K562 (cell line): ENCODE data around the gene GVQW3. TPM values are rescaled to one million over a fixed set of nuclear protein-coding genes. Genes with fewer than 3 reads are reported as not detected.

ENCODE experiments used
- AFF1 ChIP-seq, 2 experiments: fragments of 450-650 bp; IDR thresholded peaks; 2 replicates each; pipeline ENCODE4 v1.6.1; 2018; ENCODE audit warnings: mild to moderate bottlenecking in 2 of 2, low read depth in 1 of 2; ENCODE audit not compliant: partially characterized antibody in 2 of 2
- C11orf30 ChIP-seq: fragments of 450-650 bp; IDR thresholded peaks from 2 replicates; pipeline ENCODE4 v1.6.1; 2016; ENCODE audit warnings: low read depth, mild to moderate bottlenecking
- KDM1A ChIP-seq, 2 experiments: fragments of 450-650 bp; IDR thresholded peaks; 2 replicates each; pipeline ENCODE4 v1.6.1; 2016; ENCODE audit warnings: mild to moderate bottlenecking in 2 of 2
- MGA ChIP-seq: fragments of 450-650 bp; IDR thresholded peaks from 2 replicates; pipeline ENCODE4 v1.6.1; 2016; ENCODE audit warnings: mild to moderate bottlenecking, moderate library complexity
- NCOR1 ChIP-seq: fragments of 450-650 bp; IDR thresholded peaks from 2 replicates; pipeline ENCODE4 v1.6.1; 2016; ENCODE audit warnings: mild to moderate bottlenecking, moderate library complexity
- SRSF3 ChIP-seq: fragments of 200-400 bp; formaldehyde crosslinking; IDR thresholded peaks from 2 replicates; pipeline ENCODE4 v1.6.1; 2016; ENCODE audit warnings: mild to moderate bottlenecking, low read length, moderate library complexity; ENCODE audit not compliant: insufficient read depth
- TCF7 ChIP-seq: sonication (generic); IDR thresholded peaks from 2 replicates; pipeline ENCODE4 v1.6.1; 2016; ENCODE audit warnings: antibody characterized with exemption, borderline replicate concordance
- TEAD1 ChIP-seq, 2 experiments: fragments of 450-650 bp in 1 of 2; sonication (generic) in 1 of 2; formaldehyde crosslinking; IDR thresholded peaks; 2 replicates each; pipeline versions ENCODE4 v1.4.0 to v1.8.0; 2020 to 2022; ENCODE audit warnings: mild to moderate bottlenecking in 2 of 2, missing genetic modification reagents in 1 of 2
- YBX1 ChIP-seq: fragments of 450-650 bp; IDR thresholded peaks from 2 replicates; pipeline ENCODE4 v1.7.1; 2016; ENCODE audit warnings: mild to moderate bottlenecking
- ZBTB12 ChIP-seq: fragments of 250-450 bp; sonication (Bioruptor Pico); IDR thresholded peaks from 2 replicates; pipeline ENCODE4 v1.4.0; 2020
- polyA plus RNA-seq, 8 experiments: library from polyadenylated mRNA; depleted of rRNA in 4 of 8; stranded (reverse) in 5 of 8; unstranded in 3 of 8; fragments of >200 nt; fragmentation: Nextera tagmentation in 2 of 8; fragmentation: Illumina TruSeq in 1 of 8; extraction: Ambion mirVana in 2 of 8; extraction: Trizol in 1 of 8; gene quantifications; 2 replicates each; pipeline versions ENCODE4 v1.2.1 to v1.2.3, GENCODE V29; 2011 to 2014; ENCODE audit warnings: inconsistent platforms in 1 of 8, missing spikeins in 1 of 8
- total RNA-seq, 7 experiments: library from RNA; depleted of rRNA in 6 of 7; stranded (reverse); fragments of >200 nt in 6 of 7; fragmentation: Illumina TruSeq in 2 of 7; extraction: Trizol in 2 of 7; gene quantifications; 2 replicates each; pipeline versions ENCODE4 v1.2.1 to v1.2.3, GENCODE V29; 2011 to 2021; ENCODE audit warnings: low replicate concordance in 1 of 7

GVQW3 gene
- total and polyA plus RNA-seq, 9 of the 15 experiments (the other 6 are each of a cell fraction or from before 2014, with no cell fraction given) = 0.66 to 5.7 (median 2.1) TPM

- peak in 1 of 2 experiments; percentile 90; a peak in 2 of 4 replicates for TF ChIP-seq TEAD1 (CRISPR knock-in tag; IDR thresholded peaks at IDR 0.05)
- no peak for TF ChIP-seq NCOR1
- TF ChIP-seq KDM1A (IDR thresholded peaks at IDR 0.05) = no peak
- peak; percentile 54 for TF ChIP-seq ZBTB12 (CRISPR knock-in tag)
- TF ChIP-seq SRSF3 = no peak
- TF ChIP-seq MGA = peak; percentile 69
- TF ChIP-seq YBX1 = no peak
- peak; percentile 67 to 96 for TF ChIP-seq AFF1 (IDR thresholded peaks at IDR 0.05; ENCODE audit: low read depth in 1 of 2, partially characterized antibody in 2 of 2)
- no peak for TF ChIP-seq TCF7
- TF ChIP-seq C11orf30 = peak; percentile 53
Observed at GRCh38 chr11:76444384-76445120, 63.4 kb downstream of the GVQW3 start, which contains the start of gene EMSY (continued).
